Fibroblast of skin of back (primary cell): Measurements from ENCODE around the gene PHLDB1. TPM values are rescaled to one million over a fixed set of nuclear protein-coding genes. Genes with fewer than 3 reads are reported as not detected.
"Not testable (repeated sequence)": the region's sequence is repeated elsewhere in the genome, so short reads cannot be mapped to it uniquely, and the experiment has no call there.

Experiments used
- DNase-seq: peaks from one replicate; pipeline ENCODE4 v3.0.0-alpha.2; 2013
- polyA plus RNA-seq, 2 experiments: library from polyadenylated mRNA; unstranded; fragments of 120-200 nt; gene quantifications; one replicate each; pipeline ENCODE4 v1.2.1, GENCODE V29; 2013; ENCODE audit not compliant: insufficient read length in 2 of 2

PHLDB1 gene
- 107 TPM for polyA plus RNA-seq (2013, experiment 1 of 2; ENCODE audit: insufficient read length)
- polyA plus RNA-seq (2013, experiment 2 of 2; ENCODE audit: insufficient read length) = 110 TPM

DNA sequence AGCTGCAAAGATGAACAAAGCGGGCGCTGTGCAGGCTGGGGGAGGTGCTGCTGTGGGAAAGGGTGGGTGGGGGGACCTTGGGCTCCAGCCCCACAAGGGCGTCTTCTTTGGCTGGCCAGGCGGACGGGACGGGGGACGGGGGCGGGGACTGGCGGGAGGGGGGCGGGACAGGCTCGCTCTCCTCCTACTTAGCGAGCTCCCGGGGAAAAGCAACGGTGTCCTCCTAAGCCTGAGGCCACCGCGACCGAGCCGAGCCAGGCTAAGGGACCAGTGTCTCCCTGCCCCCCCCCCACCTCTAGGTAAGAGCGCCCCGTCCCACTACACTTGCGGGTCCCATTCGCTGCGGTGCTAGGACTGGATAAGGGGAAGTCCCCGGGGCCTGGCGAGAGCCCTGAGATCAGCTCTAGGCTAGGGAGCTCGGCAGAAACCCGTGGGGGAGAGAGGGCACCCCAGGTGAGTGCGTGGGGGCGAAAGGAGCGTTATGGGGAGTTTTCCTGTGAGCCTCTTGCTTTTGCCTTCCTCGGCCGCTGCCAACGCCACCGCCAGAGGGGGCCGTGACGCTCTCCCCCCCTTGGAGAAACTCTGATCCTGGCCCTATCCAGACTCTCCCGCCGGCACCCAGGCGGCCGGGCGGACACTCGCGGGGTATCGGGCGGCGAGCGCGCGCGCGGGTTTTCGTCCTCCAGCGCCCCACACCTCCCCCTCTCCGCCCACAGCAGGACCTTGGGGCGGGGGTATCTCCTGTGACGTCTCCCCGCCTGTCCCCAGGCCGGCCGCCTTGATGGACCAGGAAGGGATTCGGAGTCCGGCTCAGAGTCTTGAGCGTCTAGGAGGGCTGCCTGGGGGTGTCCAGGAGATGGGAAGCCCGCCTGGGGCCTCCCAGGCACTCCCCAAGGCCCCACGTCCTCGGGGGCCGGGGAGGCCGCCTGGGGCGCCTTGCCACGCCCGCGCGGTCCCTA lies at the start of gene PHLDB1:
Gene PHLDB1 (plus strand): TSS at position 215 of the 959 bp plus-strand sequence. CDS start 6,222 bp downstream, outside the sequence.
- DNase-seq = peak; percentile 76

DNA sequence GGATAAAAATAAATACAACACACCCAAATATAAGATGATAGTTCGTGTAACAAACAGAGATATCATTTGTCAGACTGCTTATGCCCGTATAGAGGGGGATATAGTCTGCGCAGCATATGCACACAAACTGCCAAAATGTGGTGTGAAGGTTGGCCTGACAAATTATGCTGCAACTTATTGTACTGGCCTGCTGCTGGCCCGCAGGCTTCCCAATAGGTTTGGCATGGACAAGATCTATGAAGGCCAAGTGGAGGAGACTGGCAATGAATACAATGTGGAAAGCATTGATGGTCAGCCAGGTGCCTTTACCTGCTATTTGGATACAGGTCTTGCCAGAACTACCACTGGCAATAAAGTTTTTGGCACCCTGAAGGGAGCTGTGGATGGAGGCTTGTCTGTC lies 46.6 kb upstream of the PHLDB1 start:
- no peak for DNase-seq

DNA sequence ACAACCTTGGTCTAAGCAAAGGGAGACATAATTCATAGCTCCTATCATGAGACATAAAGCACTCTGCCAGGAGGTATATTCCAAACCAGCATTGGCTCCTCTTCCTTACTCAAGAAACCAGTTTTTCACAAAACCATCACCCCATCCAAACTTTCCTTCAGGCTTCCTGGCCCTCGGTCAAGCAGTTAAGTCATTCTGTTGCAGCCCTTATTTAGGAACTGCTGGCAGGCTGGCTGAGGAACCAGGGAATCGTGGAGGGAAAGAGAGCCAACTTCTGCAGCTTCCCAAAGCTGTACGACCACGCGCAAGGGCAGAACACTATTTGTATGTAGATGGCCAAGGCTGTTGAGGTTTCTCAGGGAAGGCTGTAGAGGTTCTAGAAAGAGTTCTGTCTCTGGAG lies 42.4 kb upstream of the PHLDB1 start:
- DNase-seq = no peak

DNA sequence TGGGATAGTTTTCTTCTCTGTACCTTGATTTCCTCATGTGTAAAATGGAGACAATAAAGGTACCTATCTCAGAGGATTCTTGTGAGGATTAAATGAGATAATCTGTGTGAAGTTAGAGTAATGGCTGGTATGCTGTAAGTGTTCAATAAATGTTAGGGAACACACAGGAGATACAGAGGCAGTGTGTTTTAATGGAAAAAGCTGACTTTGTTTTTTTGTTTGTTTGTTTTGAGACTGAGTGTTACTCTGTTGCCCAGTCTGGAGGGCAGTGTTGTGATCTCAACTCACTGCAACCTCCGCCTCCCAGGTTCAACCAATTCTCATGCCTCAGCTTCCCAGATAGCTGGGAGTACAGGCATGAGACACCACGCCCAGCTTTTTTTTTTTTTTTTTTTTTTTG lies 37.7 kb upstream of the PHLDB1 start:
- DNase-seq = no peak

DNA sequence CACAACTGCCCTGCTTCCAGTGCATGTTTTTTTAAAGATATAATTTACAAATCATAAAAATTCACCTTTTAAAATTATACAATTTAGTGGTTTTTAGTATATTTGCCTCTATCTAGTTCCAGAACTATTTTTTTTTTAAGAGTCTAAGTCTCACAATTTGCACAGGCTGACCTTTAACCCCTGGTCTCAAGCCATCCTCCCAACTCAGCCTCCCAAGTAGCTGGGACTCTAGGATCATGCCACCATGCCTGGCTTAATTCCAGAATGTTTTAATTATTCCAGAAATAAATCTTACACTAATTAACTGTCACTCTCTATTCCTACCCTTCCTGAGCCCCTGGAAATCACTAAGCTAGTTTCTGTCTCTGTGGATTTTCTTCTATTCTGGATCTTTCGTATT lies 36.6 kb upstream of the PHLDB1 start:
- DNase-seq = no peak

DNA sequence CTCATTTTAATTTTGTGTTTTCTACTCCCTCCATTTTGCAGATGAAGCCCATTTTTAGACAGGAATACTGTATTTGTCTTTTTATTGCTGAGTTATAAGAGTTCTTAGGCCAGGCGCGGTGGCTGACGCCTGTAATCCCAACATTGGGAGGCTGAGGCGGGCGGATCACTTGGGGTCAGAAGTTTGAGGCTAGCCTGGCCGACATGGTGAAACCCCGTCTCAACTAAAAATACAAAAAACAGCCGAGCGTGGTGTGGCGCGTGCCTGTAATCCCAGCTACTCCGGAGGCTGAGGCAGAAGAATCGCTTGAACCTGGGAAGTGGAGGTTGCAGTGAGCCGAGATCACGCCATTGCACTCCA lies 35.7 kb upstream of the PHLDB1 start:
- peak; percentile 17 for DNase-seq

DNA sequence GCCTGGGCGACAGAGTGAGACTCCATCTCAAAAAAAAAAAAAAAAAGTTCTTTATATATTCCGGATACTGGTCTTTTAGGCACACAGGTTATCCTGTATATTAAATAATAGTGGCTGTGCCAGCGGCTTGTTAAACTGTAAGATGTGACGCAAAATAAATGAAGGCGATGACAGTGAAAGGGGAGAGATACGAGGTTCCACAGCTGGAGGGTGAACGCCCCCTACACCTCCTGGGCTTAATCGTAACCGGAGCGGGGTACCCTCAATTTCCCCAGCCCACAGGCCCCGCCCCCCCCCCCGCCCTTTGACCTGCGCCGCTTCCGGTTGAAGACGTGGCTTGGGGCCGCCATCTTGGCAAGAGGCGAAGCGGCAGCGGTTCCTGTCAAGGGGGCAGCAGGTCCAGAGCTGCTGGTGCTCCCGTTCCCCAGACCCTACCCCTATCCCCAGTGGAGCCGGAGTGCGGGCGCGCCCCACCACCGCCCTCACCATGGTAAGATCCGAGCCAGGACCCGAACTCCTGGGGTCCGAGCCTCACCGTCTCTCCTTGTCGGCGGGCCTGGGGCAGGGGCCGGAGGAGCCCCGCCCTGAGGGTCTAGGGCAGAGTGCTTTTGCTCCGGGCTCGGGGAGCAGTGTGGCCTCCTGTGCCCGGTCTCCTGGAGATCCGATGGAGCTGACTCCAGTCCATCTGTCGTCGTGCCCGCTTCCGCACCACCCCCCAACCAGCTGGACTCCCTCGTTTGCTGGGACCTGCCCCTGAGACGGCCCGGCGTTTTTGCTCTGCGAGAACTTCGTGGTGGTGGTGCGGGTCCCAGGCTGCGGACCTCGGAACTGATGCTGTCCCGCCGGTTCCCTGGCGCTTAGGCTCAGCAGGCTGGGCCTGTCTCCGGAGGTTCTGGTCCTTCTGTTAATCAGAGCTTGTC lies 35.1 kb upstream of the PHLDB1 start, which contains the start of gene ARCN1:
Gene ARCN1 (plus strand): TSS at position 349 of the 920 bp plus-strand sequence. CDS start 139 bp downstream, at position 488.
- DNase-seq = peak; percentile 78

DNA sequence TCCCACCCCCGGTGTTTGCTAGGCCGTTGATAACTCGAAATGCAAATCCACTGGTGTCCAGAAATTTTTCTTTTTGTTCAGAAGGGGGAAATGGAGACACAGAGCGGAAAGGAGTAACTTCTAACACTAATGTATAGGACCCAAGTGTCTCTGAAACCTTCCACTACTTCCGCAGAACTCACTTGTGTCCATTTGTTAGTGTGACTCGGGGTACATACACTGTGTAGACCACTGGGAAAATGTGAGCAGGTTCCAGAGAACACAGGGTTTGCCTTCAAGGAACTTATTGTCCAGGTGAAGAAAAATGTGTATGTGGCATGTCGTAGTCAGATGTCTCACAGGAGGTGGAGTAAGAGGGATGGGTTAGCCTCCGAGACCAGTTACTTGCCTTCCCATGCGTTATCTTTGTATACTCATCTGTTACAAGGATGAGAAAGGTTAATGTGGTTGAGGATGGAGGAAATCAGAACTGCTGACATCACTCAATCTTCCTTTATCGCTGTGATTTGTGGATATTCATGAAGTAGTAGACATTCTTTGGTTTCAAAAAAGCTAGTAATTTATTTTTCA lies 34.3 kb upstream of the PHLDB1 start:
- DNase-seq = peak; percentile 58

DNA sequence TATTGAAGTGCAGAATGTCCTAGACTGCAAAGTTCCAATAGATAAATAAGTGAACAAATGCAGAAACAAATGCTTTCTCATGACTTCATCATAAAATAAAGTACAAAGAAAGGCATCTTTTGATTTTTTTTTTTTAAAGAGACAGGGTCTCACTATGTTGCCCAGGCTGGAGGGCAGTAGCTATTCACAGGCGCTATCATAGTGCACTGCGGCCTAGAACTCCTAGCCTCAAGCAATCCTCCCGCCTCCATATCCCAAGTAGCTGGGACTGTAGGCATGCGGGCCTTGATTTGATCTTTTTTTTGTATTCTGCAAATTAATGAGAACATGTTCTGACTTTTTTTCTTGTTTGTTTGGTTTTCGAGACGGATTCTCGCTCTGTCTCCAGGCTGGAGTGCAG lies 32.8 kb upstream of the PHLDB1 start:
- no peak for DNase-seq

DNA sequence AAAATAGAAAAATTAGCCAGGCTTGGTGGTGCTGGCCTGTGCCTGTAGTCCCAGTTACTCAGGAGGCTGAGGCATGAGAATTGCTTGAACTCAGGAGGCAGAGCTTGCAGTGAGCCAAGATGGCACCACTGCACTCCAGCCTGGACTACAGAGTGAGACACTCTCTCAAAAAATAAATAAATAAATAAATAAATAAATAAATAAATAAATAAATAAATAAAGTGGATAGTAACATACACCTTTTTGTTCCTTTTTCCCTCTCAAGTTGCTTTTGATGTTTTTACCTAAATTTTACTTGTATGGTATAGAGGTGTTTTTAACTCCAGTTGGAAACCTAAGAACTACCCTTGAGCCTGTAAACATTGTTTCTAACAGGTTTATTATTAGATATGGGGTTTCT lies 29.4 kb upstream of the PHLDB1 start:
- DNase-seq = not testable (repeated sequence)

DNA sequence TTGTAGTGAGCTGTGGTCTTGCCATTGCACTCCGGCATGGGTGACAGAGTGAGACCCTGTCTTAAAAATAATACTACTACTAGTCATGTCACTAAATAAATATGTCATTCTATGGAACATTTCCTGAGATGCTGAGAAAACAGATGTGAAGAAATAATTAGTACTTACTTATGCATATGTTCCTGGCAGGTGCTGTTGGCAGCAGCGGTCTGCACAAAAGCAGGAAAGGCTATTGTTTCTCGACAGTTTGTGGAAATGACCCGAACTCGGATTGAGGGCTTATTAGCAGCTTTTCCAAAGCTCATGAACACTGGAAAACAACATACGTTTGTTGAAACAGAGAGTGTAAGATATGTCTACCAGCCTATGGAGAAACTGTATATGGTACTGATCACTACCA lies 26.4 kb upstream of the PHLDB1 start:
- DNase-seq = no peak

DNA sequence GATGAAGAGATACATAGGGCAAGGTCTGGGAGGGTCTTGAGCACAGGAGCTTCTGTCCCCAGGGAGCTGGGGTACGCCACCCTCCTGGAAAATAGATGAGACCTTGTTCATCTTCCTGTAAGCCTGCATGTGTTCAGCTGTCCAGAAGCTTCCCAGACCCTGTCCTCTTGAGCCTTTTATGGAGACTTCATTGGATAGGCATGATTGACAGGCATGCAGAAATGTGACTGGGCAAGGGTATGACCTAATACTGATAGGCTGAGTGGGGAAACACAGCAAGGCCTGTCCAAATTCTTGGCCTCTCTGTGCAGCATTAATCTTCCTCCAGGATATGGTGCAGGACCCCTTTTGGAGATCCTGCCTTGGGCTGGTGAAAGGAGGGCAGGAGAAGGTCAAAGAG lies 19.5 kb upstream of the PHLDB1 start:
- DNase-seq = no peak

DNA sequence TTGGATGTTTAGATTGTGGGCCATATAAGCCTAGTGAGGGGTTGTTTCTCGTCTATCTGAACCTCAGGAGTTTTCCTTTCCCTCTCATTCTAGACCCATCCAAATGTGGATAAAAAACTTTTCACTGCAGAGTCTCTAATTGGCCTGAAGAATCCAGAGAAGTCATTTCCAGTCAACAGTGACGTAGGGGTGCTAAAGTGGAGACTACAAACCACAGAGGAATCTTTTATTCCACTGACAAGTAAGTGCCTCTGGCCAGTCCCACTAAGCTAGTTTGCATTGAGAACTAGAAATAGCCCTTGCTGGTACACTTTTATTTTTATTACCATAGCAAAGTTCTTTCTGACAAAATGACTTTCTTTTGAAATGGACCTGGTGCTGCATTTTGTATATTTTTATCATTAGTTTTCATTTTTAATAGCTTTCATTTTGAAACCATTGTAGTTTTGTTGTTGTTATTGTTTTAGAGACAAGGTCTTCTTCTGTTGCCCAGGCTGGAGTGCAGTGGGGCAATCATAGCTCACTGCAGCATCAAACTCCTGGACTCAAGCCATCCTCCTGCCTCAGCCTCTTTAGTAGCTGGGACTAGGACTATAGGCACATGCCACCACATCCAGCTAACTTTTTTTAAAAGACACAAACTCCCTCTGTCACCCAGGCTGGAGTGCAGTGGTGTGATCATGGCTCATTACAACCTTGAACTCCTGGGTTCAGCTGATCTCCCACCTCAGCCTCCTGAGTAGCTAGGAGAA lies 14.6 kb upstream of the PHLDB1 start:
- no peak for DNase-seq

DNA sequence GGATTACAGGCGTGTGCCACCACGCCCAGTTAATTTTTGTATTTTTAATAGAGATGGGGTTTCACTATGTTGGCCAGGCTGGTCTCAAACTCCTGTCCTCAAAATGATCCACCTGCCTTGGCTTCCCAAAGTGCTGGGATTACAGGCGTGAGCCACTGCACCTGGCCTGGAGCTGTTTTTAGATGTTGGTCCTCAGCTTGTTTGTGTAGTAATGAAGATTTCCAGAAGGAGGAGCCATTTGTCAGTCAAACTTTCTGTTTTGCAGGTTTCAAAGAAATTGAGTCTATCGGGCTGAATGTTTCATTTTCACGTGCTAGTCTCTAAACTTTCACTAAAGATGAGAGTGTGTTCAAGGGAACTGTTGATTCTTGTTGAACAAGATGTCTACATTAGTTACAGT lies 12.4 kb upstream of the PHLDB1 start:
- DNase-seq = peak; percentile 39

DNA sequence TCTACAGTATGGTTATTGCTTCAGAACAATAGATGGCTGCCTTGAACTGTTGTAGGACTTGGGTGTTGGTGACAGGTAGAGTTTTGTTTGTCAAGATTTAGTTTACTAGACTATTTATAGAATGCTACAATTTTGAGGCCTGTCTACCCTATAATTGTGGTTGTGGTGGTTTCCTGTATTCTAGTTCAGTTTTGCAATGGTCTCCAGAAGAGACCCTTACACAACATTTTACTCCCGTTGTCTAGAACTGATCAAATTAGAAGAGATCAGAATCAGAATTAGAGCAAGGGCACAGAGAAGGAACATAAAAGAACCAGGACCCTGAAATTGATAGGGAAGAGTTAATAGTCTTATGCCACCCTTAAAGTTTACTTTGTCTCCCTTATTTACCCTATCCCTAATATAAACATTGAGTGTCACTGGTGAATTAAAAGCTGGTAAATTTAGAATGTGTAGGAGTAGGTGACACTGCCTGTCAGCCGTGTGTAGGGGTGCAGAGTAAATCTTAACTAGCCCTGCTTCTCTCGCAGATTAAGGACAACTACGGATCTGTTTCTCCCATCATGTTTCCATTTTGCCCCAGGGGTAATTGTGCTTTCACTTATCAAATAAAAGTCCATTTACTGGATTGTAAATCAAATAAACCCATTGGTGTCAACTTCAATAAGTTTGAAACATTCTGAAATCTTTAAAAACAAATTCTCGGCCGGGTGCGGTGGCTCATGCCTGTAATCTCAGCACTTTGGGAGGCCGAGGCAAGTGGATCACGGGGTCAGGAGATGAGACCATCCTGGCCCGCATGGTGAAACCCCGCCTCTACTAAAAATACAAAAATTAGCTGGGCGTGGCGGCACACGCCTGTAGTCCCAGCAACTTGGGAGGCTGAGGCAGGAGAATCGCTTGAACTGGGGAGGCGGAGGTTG lies 10.9 kb upstream of the PHLDB1 start:
- DNase-seq = no peak

DNA sequence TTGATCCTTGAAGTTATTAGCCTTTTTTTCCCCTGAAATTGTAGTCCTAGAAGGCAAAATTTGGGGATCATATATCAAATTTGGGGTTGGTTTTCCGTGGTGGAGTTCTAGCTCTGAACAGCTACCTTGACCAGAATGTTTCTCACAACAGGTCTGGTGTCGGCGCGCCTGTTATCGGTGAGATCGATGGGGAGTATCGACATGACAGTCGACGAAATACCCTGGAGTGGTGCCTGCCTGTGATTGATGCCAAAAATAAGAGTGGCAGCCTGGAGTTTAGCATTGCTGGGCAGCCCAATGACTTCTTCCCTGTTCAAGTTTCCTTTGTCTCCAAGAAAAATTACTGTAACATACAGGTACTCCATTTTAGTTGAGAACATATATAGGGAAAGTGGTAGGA lies 9.9 kb upstream of the PHLDB1 start:
- no peak for DNase-seq

DNA sequence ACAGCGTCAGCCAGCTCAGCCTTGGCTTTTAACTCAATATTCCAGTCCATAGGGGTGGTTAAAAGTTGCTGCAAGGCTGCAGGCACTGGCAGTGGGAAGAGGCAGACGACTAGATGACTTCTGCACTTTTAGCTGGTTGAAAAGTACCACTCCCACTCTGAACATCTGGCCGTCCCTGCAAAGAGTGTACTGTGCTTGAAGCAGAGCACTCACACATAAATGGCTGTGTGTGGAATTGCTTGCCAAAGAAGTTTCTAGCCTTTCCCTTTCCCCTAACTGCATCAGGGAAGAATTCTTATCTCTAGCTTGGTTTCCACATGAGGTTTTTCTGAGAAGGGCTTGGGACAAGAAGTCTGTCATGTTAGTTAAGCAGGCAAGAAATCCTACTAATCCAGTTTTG lies 5.1 kb upstream of the PHLDB1 start:
- DNase-seq = no peak

DNA sequence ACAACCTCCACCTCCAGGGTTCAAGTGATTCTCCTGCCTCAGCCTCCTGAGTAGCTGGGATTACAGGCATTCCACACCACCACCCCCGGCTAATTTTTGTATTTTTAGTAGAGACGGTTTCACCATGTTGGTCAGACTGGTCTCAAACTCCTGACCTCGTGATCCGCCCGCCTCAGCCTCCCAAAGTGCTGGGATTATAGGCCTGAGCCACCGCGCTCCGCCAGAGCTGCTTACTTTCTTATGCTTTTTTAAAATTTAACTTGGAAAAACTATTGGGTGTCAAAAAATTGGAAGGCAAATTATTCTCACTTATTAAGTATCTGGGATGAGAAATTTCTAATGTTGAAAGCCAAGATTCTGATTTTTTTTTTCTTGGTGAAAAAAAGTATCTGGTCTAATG lies 3.7 kb upstream of the PHLDB1 start:
- not testable (repeated sequence) for DNase-seq

DNA sequence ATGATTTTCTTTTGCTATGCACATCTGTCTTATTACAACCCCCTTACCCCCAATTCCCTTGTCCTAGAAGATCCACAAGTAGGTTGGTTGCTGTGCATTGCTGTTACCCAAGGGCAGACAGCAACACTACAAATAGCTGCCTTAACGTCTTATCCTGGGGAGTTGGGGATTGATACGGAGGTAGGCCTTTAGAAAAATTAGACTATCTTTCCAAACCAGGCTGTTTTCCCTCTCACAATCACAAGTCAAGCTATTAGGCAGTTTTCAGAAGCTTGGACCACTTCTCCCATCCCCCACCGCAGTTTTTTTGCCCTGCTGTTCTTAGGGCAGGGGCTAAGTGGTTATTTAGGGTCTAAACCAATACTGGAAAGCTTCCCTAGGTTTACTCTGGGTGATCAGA lies 2.8 kb upstream of the PHLDB1 start:
- DNase-seq = no peak

DNA sequence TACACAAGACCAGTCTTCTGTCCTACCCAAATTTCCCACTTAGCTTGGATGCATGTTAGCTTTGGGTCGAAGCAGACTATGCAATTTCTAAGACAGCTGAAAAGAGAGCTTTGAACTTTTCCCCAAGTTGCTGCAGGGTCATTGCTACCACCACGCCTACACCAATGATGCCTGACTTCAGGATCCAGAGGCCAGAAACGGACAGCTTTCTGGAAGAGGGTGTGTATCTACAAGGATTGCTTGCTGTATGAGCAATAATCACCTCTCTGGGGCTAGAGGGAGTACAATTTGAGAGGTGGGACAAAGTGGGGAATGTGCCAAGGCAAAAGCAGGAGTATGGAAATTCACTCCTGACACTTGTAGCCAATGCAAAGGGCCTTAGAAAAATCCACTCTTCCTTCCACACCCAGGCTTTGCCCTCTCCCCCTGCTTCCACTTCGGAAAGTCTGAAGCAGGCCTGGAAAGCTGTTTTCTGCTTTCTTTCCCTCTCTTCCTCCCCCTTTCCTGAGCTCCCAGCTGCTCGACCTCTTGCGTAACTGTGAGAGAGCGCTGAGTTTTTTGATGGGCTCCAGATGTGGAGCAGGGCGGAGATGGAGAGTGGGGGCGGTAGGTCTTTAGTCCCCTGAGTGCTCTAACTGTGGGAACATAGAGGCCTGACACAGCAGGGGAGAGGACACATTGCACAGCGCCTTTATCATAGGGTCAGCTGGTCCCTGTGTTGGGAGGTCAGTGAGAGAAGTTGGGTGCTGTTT lies 2.1 kb upstream of the PHLDB1 start:
- peak; percentile 89 for DNase-seq
